Measurements from ENCODE around the gene MYADML2.

The MYADML2 gene, protein sequence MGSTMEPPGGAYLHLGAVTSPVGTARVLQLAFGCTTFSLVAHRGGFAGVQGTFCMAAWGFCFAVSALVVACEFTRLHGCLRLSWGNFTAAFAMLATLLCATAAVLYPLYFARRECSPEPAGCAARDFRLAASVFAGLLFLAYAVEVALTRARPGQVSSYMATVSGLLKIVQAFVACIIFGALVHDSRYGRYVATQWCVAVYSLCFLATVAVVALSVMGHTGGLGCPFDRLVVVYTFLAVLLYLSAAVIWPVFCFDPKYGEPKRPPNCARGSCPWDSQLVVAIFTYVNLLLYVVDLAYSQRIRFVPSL

DNA sequence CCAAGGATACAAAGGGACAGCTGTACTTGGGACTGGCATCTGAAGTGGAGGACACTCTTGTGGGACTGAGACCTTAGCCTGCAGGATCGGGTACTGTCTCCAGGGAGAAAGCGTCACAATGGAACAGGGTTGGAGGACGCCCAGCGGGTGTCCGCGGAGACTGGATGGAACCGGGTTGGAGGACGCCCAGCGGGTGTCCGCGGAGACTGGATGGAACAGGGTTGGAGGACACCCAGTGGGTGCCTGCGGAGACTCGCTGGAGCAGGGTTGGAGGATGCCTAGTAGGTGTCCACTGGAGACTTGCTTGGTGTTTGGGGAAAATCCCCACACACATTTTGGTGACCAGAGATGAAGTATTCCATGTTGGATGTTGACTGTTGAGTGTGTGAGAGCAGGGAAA is at the start of gene MYADML2:
Gene MYADML2, minus strand, starts transcription at position 45 of the 400 bp plus-strand sequence. CDS start 5,492 bp downstream, outside the sequence.
- no peak for DNase-seq
- no peak for TF ChIP-seq GATA1 (IDR thresholded peaks at IDR 0.05; ENCODE audit: low read depth, low read length)
- no peak for TF ChIP-seq POLR2A (IDR thresholded peaks at IDR 0.05; ENCODE audit: low read length)

DNA sequence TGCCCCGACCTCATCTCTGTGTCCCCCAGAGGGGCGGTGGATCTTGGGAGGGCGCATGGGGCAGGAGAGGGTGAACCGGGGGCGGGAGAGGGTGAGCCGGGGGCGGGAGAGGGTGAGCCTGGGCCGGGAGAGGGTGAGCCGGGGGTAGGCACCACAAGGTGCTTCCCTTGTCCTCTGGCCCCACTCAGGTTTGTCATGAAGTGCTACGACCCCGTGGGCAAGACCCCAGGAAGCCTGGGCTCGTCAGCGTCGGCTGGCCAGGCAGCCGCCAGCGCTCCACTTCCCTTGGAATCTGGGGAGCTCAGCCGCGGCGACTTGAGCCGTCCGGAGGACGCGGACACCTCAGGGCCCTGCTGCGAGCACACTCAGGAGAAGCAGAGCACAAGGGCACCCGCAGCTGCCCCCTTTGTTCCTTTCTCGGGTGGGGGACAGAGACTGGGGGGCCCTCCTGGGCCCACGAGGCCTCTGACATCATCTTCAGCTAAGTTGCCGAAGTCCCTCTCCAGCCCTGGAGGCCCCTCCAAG is 49.3 kb upstream of the MYADML2 start:
- no peak for TF ChIP-seq GATA1 (IDR thresholded peaks at IDR 0.05; ENCODE audit: low read depth, low read length)
- TF ChIP-seq POLR2A (IDR thresholded peaks at IDR 0.05; ENCODE audit: low read length) = no peak
- no peak for DNase-seq

DNA sequence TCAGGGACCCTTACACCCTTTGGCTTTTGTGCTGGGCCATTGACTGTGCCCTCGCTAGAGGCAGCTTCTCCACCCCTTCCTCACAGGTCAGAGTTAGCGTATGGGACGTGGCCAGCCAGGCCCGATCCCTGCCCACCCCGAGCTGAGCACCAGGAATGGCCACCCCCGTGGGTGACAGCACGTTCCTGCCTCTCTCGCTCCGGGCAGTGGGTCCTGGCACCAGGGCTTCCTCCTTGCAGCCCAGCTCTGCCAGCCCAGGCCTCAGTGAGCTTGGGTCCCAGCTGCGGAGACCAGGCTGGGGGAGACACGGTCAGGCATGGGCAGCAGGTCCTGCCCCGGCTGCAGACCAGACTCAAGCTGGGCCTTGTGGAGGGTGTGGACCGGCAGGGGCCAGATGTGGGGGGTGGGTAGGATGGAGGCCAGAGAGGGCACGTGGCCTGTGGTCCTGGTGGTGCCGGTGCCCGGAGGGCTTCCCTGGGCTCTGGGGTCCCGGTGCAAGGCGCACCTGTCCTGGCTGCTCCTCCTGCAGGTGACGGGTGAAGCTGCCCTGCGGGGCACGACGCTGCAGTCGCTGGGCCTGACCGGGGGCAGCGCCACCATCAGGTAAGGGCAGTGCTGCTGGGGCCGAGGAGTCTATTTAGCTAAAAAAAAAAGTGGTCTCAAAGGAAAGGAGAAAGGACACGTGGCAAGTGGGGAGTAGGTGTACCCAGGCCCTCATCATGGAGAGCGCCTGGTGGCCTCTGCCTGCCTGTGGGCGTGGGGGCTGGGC is 48.6 kb upstream of the MYADML2 start:
- DNase-seq = no peak

DNA sequence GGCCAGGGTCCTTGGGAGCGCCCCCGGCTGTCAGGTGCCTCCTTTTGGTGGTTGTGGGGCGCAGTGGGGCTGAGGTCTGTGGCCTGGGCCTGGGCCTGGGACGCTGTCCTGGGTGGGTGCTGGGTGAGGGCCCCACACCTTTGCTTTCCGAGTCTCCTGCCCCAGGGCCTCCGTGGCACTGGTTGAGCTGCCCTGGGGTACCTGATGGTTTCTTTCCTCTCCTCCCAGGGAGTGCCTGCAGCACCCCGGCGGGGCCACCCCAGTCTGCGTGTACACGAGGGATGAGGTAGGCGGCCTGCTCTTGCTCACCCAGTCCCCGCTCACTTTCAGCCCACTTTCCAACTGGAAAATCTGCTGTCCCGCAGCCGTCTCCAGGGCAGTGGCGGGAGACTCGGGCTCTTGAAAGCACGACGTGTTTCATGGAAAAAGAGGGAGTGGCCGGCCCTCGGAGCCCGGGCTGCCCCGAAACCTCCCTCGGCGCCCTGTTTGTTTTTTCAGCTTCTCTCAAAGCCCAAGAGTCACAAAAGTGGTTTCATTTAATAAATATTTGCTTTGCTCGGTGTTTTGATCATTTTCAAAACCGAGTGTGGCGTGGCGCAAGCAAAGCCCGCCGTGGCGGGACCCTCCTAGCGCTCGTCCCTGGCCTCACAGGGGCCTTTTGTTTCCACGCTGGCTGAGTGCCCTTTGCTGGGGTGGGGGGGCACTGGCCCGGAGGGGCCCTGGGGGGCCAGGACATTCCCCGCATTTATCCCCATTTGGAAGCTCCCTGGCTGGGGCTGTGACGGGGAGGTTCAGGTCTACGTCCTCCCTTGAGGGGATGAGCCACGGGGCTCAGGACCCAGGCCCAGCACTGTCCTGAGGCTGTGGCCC is 47.8 kb upstream of the MYADML2 start:
- TF ChIP-seq GATA1 (IDR thresholded peaks at IDR 0.05; ENCODE audit: low read depth, low read length) (no peak), POLR2A (IDR thresholded peaks at IDR 0.05; ENCODE audit: low read length) (no peak)
- no peak for DNase-seq

More for the DNA sequence above, 48.6 kb upstream of the MYADML2 start:
- no peak for TF ChIP-seq GATA1 (IDR thresholded peaks at IDR 0.05; ENCODE audit: low read depth, low read length)
- TF ChIP-seq POLR2A (IDR thresholded peaks at IDR 0.05; ENCODE audit: low read length) = no peak

DNA sequence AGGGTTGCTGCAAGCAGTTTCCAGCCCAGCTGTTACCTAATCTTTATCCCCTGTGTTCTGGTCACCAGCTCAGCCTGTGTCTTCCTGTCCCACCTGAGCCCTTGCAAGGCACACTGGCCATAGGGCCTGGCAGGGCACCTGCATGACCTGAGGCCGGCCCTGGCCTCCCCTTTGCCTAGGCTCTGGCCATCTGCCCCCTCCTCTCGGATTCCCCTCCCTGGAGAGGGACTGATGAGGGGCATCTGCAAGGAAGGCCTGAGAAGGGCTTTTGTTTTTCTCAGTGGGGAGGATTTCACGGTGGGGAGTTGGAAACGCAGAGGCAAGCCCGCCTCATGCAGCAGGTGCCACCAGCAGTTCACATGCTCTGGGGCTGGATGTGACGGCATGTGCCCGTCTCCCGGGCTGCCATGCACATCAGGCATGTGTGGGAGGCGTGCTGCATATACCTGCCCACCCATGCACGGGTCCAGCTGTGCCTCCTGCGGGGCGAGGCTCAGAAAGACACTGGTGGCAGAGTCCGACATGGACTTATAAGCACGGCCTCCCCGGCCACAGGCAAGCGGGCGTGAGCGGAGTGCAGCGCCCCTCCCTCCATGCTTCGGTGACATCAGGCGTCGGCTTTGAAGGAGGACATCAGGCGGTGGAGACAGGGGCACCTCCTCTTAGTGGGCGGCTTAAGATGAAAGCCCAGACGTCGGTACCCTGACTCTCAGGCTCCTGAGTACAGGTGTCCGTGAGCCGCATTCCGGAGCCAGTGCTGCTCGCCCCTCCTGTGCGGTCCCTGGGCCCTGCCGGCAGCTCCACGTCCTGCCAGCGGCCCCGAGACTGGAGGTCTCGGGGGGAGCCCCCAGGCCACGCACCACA is 46.9 kb upstream of the MYADML2 start:
- no peak for DNase-seq
- TF ChIP-seq GATA1 (IDR thresholded peaks at IDR 0.05; ENCODE audit: low read depth, low read length) (no peak), POLR2A (IDR thresholded peaks at IDR 0.05; ENCODE audit: low read length) (no peak)

DNA sequence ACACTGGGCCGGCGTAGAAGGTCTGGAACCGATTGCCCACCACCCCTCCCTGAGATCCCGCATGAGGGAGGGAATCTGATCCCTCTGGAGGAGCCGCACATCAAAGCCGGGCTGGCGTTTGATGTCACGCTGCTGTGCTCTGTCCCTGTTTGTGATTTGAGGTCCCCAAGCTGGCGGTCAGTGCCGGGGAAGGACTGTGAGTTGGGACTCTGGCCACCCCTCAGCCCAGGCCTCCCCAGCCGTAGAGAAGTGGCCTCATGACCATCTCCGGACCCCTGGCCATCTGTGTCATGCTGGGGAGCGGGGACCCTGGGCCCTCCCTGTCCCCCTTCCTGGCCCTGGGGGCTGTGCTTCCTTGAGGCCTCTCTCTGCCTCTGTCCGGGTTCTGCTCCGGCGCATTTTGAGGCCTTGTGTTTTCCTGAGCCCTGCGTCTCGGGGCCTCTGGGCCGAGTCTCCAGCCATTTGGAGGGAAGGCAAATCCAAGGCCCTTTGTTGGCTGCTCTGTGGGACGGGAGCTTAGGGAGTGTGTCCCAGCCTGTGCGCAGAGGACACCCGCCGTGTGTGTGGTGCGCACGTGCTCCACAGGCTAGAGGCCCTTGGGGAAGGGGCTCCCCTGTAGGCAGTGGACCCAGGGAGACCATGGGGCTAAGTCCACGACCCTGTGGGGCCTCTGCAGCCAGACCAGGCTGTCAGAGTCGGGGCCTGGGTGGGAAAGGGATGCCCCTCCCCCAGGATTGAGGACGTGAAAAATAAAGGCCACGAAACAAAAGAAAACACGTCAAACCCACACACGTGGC is 45.5 kb upstream of the MYADML2 start:
- TF ChIP-seq POLR2A (IDR thresholded peaks at IDR 0.05; ENCODE audit: low read length) (no peak), GATA1 (IDR thresholded peaks at IDR 0.05; ENCODE audit: low read depth, low read length) (no peak)
- DNase-seq = no peak

DNA sequence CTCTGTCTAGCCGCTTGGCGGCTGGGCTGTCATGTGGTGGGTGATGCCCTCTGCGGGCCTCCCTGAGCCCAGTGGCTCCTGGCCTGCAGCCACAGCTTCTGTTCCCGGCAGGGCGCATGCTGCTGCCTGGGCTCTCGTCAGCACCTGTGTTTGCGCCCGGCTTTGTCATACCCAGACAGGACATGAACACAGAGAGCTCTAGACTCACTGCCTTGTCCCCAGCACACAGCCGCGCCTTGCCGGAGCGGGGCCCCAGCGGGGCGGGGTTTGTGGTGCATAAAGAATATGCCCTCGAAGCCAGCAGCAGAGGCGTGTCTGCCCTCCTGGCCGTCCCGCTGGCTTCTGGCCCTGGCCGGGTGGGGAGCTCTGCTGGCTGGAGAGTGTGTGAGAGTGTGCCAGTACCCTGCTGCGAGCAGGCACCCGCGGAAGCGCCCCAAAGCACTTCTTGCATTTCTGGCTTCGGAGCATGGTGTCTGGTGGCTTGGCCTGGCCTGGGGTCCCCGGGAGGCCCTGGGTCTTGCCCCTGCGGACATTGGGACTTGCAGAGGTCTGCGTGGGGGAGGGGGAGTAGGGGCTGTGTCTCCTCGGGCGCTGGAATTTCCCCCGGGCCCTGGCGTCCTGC is 44.8 kb upstream of the MYADML2 start:
- DNase-seq = peak; percentile 53 to 56
- TF ChIP-seq GATA1 (IDR thresholded peaks at IDR 0.05; ENCODE audit: low read depth, low read length) = no peak
- no peak for TF ChIP-seq POLR2A (IDR thresholded peaks at IDR 0.05; ENCODE audit: low read length)

DNA sequence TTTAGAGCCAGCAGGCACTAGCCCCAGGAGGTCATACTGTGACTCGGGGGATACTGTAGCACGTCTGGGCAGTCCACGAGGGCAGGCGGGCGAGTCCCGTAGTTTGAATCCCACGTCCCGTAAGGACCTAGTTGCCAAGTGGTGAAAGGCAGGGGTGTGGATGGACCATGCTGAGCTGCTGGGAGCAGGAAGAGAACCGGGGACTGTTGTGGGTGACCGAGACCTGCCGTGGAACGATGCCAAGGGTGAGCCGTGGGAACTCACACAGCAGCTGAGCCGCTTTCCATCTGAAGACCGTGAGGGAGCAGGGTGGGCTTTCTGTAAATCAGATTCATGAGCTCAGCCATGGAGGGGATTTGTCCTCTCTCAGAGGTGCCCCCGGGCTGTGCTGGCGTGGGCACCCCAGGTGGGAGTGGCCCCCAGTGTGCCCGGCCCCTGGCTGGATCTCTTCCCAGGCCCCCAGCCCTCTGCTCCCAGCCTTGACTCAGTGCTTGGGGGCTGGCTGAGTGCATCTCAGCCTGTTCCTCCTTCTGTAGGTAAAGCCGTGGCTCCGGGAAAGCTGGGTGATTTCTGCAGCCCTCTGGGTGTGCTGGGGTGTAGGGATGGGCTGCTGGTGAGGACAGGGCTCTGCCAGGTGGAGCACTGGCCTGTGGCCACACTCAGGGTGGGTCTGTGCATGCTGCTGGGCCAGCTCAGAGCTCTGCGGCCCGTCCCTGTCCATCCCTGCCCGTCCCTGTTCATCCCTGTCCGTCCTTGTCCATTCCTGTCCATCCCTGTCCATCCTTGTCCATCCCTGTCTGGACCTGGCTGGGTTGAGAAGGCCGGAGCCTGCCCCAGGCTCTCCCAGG is 44.0 kb upstream of the MYADML2 start:
- DNase-seq = no peak
- TF ChIP-seq POLR2A (IDR thresholded peaks at IDR 0.05; ENCODE audit: low read length) = no peak
- TF ChIP-seq GATA1 (IDR thresholded peaks at IDR 0.05; ENCODE audit: low read depth, low read length) = no peak

DNA sequence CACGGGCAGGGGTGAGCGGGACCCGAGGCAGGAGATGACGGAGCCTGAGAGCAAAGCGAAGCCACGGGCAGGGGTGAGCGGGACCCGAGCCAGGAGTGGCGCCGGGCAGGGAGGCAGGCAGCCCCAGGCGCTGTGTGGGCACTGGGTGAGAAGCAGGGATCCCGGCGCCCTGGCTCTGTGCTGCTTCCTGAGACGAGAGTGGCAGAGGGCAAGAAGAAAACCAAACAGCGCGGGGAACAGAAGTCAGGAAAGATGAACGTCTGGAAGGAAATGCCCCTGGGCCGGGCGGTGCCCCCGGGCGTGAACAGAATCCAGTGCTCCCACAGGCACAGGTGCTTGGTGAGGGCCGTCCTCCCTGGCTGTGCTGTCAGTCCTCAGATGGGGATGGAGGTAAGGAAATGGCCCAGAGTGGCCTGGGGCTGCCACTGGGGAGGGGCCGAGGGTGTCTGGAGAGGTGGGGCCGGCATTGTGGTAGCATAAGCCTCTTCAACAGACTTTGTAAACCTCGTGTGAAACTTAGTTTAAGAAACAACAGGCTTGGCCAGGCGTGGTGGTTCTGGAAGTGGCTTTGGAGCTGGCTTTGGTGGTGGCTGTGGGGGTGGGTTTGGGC is 40.2 kb upstream of the MYADML2 start:
- no peak for TF ChIP-seq GATA1 (IDR thresholded peaks at IDR 0.05; ENCODE audit: low read depth, low read length)
- no peak for TF ChIP-seq POLR2A (IDR thresholded peaks at IDR 0.05; ENCODE audit: low read length)
- no peak for DNase-seq

DNA sequence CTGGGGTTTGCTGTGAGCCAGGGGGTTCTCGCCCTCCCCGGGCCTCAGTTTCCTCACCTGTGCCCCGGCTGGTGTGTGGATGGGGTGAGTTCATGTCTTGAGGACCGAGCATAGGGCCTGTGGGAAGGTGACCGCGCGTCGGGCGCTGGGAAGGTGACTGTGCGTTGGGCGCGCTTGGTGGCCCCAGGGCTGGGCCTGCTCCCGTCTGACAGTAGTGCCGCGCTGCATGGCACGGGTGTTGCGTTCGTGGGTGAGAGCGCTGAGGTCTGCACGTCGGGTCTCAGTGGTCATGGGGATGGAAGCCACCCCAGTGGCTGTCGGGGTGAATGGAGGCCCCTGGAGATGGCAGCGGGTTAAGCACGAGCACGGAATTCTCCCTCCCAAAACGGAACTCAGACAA is 39.6 kb upstream of the MYADML2 start:
- DNase-seq = no peak
- no peak for TF ChIP-seq POLR2A (IDR thresholded peaks at IDR 0.05; ENCODE audit: low read length)
- no peak for TF ChIP-seq GATA1 (IDR thresholded peaks at IDR 0.05; ENCODE audit: low read depth, low read length)

Measured in erythroblast (primary cell).